CD14-positive monocyte (primary cell): ENCODE results near the gene KLHL36. TPM values are rescaled to one million over a fixed set of nuclear protein-coding genes. Genes with fewer than 3 reads are reported as not detected.

Experiments used
- DNase-seq, 3 donors: peaks; one replicate each; pipeline ENCODE4 v3.0.0-alpha.2; 2011 to 2022
- H2AFZ ChIP-seq: 2 replicates; pipeline ENCODE4 v1.6.0; 2012; ENCODE audit warnings: mild to moderate bottlenecking, low read depth, low read length, inconsistent platforms; ENCODE audit not compliant: insufficient read depth, poor library complexity, severe bottlenecking
- H3K27ac ChIP-seq, 2 donors: 1 replicate in 1 of 2; 2 replicates in 1 of 2; pipeline ENCODE4 v1.5.1; 2012 to 2013; ENCODE audit warnings: low read length in 2 of 2, control low read depth in 1 of 2, inconsistent platforms in 1 of 2, low read depth in 1 of 2, mild to moderate bottlenecking in 1 of 2
- H3K27me3 ChIP-seq, 2 donors: one replicate each; pipeline versions ENCODE4 v1.6.0 to v1.6.1; 2011 to 2013; ENCODE audit warnings: low read length in 2 of 2; ENCODE audit not compliant: control insufficient read depth in 2 of 2, insufficient read depth in 2 of 2
- H3K36me3 ChIP-seq, 2 donors: replicated peaks in 1 of 2; 1 replicate in 1 of 2; 2 replicates in 1 of 2; pipeline versions ENCODE4 v1.5.1 to v1.6.1; 2012 to 2013; ENCODE audit warnings: low read length in 2 of 2, control low read depth in 1 of 2, inconsistent platforms in 1 of 2, mild to moderate bottlenecking in 1 of 2; ENCODE audit not compliant: insufficient read depth in 2 of 2, control insufficient read depth in 1 of 2
- H3K4me1 ChIP-seq, 2 donors: 1 replicate in 1 of 2; 2 replicates in 1 of 2; pipeline versions ENCODE4 v1.5.1 to v1.6.1; 2012 to 2013; ENCODE audit warnings: low read length in 2 of 2, control low read depth in 1 of 2, inconsistent platforms in 1 of 2, mild to moderate bottlenecking in 1 of 2, moderate library complexity in 1 of 2; ENCODE audit not compliant: insufficient read depth in 2 of 2, control insufficient read depth in 1 of 2
- H3K4me2 ChIP-seq: replicated peaks from 2 replicates; pipeline ENCODE3; 2012; ENCODE audit warnings: low read length, moderate library complexity, mild to moderate bottlenecking; ENCODE audit not compliant: poor library complexity, severe bottlenecking; ENCODE audit errors: extremely low read depth
- H3K4me3 ChIP-seq, 3 experiments: fragments of 200-600 bp in 1 of 3; sonication (generic) in 1 of 3; replicated peaks in 1 of 3; 1 replicate in 2 of 3; 2 replicates in 1 of 3; pipeline ENCODE4 v1.5.1; 2011 to 2013; ENCODE audit warnings: low read length in 3 of 3, mild to moderate bottlenecking in 3 of 3, control low read depth in 2 of 3, low read depth in 2 of 3, inconsistent platforms in 1 of 3, moderate library complexity in 1 of 3
- H3K79me2 ChIP-seq: 2 replicates; pipeline ENCODE4 v1.6.0; 2012; ENCODE audit warnings: mild to moderate bottlenecking, control low read depth, inconsistent platforms, low read length, moderate library complexity; ENCODE audit not compliant: insufficient read depth
- H3K9ac ChIP-seq: 2 replicates; pipeline ENCODE4 v1.6.0; 2017; ENCODE audit warnings: low read length, mild to moderate bottlenecking; ENCODE audit not compliant: insufficient read depth, poor library complexity, severe bottlenecking
- H3K9me3 ChIP-seq, 2 donors: replicated peaks in 1 of 2; 1 replicate in 1 of 2; 2 replicates in 1 of 2; pipeline versions ENCODE4 v1.5.1 to v1.6.1; 2012 to 2013; ENCODE audit warnings: low read length in 2 of 2, control low read depth in 1 of 2; ENCODE audit not compliant: control insufficient read depth in 1 of 2, insufficient read depth in 1 of 2
- H4K20me1 ChIP-seq: 2 replicates; pipeline ENCODE4 v1.6.0; 2012; ENCODE audit warnings: mild to moderate bottlenecking, low read length, control low read depth, moderate library complexity; ENCODE audit not compliant: insufficient read depth
- H3K27ac Mint-ChIP-seq, 7 donors: one replicate each; pipeline ENCODE4 v1.8.0; 2020; ENCODE audit warnings: mild to moderate bottlenecking in 7 of 7, mixed read lengths in 7 of 7, moderate library complexity in 6 of 7, inconsistent platforms in 2 of 7
- H3K27me3 Mint-ChIP-seq, 3 donors: one replicate each; pipeline ENCODE4 v1.8.0; 2021 to 2022; ENCODE audit warnings: low read depth in 3 of 3, mild to moderate bottlenecking in 3 of 3, mixed read lengths in 3 of 3, moderate library complexity in 3 of 3, inconsistent platforms in 1 of 3
- H3K36me3 Mint-ChIP-seq, 2 donors: one replicate each; pipeline ENCODE4 v1.8.0; 2020; ENCODE audit warnings: mixed read lengths in 2 of 2, inconsistent platforms in 1 of 2, mild to moderate bottlenecking in 1 of 2
- H3K4me1 Mint-ChIP-seq: one replicate; pipeline ENCODE4 v1.8.0; 2020; ENCODE audit warnings: mild to moderate bottlenecking, mixed read lengths
- H3K4me3 Mint-ChIP-seq, 2 donors: one replicate each; pipeline ENCODE4 v1.8.0; 2020; ENCODE audit warnings: mild to moderate bottlenecking in 2 of 2, mixed read lengths in 2 of 2, moderate library complexity in 1 of 2
- H3K9me3 Mint-ChIP-seq, 7 donors: one replicate each; pipeline ENCODE4 v1.8.0; 2020 to 2022; ENCODE audit warnings: mixed read lengths in 7 of 7, mild to moderate bottlenecking in 6 of 7, moderate library complexity in 6 of 7, inconsistent platforms in 2 of 7
- WGBS: methylation state at CpG from one replicate; pipeline ENCODE4 v1.1.5; 2013; ENCODE audit warnings: missing lambda C conversion rate; ENCODE audit not compliant: insufficient coverage; 5-methylcytosine and 5-hydroxymethylcytosine counted together
- intact Hi-C, 2 donors: fragments of 100-400 bp; cut with micrococcal nuclease; formaldehyde crosslinking; loops; one replicate each; pipeline versions ENCODE4 v1.15.0 to v1.15.1; 2023
- polyA plus RNA-seq, 3 donors: library from polyadenylated mRNA; depleted of rRNA in 1 of 3; unstranded in 2 of 3; stranded (reverse) in 1 of 3; fragments of 300-500 nt in 2 of 3; fragments of >200 nt in 1 of 3; fragmentation: Illumina TruSeq in 2 of 3; gene quantifications; 1 replicate in 2 of 3; 2 replicates in 1 of 3; pipeline ENCODE4 v1.2.3, GENCODE V29; 2012 to 2021
- TF ChIP-seq, protein P1 (sequence below): fragments of 200-600 bp; IDR thresholded peaks from one replicate; pipeline ENCODE4 v1.8.0; 2022; ENCODE audit warnings: antibody characterized with exemption, mild to moderate bottlenecking

Gene KLHL36
- polyA plus RNA-seq, 3 donors: 12.1 to 50.8 (median 14.2) TPM

GRCh38 chr16:84662471-84662870 lies 14.2 kb downstream of the KLHL36 start:
- Mint-ChIP-seq H3K9me3 (peaks cover 0 to 3% (median 0%) of the 10 kb centered on the region in 7 donors), H3K36me3 (peaks cover 86 to 92% of the 10 kb centered on the region in 2 donors), H3K4me1 (no peaks in the 10 kb centered on the region), H3K4me3 (no peak overlapping the region), H3K27ac (no peak overlapping the region), H3K27me3 (no peaks in the 10 kb centered on the region)
- no peak overlapping the region for H3K4me3 ChIP-seq
- H3K79me2 ChIP-seq: peaks cover 19% of the 10 kb centered on the region
- intact Hi-C loops: no loop called here
- H3K36me3 ChIP-seq: peaks cover 84 to 100% of the 10 kb centered on the region in 2 donors
- 100% methylated on average over 2 of the region's 9 CpGs for WGBS
- TF ChIP-seq, protein P1, sequence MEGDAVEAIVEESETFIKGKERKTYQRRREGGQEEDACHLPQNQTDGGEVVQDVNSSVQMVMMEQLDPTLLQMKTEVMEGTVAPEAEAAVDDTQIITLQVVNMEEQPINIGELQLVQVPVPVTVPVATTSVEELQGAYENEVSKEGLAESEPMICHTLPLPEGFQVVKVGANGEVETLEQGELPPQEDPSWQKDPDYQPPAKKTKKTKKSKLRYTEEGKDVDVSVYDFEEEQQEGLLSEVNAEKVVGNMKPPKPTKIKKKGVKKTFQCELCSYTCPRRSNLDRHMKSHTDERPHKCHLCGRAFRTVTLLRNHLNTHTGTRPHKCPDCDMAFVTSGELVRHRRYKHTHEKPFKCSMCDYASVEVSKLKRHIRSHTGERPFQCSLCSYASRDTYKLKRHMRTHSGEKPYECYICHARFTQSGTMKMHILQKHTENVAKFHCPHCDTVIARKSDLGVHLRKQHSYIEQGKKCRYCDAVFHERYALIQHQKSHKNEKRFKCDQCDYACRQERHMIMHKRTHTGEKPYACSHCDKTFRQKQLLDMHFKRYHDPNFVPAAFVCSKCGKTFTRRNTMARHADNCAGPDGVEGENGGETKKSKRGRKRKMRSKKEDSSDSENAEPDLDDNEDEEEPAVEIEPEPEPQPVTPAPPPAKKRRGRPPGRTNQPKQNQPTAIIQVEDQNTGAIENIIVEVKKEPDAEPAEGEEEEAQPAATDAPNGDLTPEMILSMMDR: no peak
- H4K20me1 ChIP-seq: peaks cover 87% of the 10 kb centered on the region
- H3K27ac ChIP-seq: no peak overlapping the region
- H3K4me1 ChIP-seq: no peaks in the 10 kb centered on the region
- no peak overlapping the region for H3K4me2 ChIP-seq
- H2AFZ ChIP-seq: no peak overlapping the region
- DNase-seq: no peak
- no peak overlapping the region for H3K9ac ChIP-seq
- no peaks in the 10 kb centered on the region for H3K9me3 ChIP-seq
- no peaks in the 10 kb centered on the region for H3K27me3 ChIP-seq

DNA sequence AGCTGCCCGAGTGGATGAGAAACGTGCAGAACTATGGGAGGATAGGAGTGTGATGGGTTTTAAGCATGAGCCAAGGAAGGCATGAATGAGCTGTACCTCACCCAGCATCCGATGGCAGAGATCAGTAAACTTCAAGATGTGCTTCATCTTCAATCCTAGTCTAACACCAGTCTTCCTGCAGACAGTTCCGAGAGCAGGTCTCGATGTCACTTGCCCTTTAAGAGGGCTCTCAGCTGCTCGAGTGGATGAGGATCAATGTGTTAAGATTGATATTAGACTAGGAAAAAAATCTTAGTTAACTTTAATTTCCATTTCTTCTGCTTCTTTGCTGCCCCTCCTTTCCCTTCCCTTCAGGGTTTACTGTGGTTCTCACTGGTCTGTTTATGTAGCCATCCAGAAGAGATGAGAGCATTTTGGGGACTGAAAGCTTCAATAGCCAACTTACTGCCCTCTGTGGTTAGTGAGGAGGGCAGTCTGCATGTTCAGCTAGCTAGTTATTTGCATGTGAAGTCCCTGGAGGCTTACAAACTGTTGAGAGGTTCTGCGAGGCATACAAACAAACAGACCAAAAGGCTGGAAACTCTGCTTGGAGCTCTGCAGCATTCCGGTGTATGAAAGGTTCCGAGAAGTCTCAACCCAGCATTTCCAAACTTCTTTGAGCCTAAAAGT lies 15.3 kb downstream of the KLHL36 start:
- Histone ChIP-seq H3K4me2 (no peak overlapping the region), H3K27ac (no peak overlapping the region), H4K20me1 (peaks cover 84% of the 10 kb centered on the region), H3K36me3 (peaks cover 76 to 100% of the 10 kb centered on the region in 2 donors), H2AFZ (no peak overlapping the region), H3K27me3 (no peaks in the 10 kb centered on the region), H3K9ac (no peak overlapping the region), H3K9me3 (no peaks in the 10 kb centered on the region), H3K79me2 (peaks cover 17% of the 10 kb centered on the region), H3K4me1 (no peaks in the 10 kb centered on the region), H3K4me3 (no peak overlapping the region)
- 94% methylated on average over 3 of the region's 9 CpGs for WGBS
- Mint-ChIP-seq H3K4me3 (no peak overlapping the region), H3K4me1 (no peaks in the 10 kb centered on the region), H3K36me3 (peaks cover 85 to 92% of the 10 kb centered on the region in 2 donors), H3K9me3 (peaks cover 0 to 3% (median 0%) of the 10 kb centered on the region in 7 donors), H3K27me3 (no peaks in the 10 kb centered on the region), H3K27ac (no peak overlapping the region)
- DNase-seq: no peak
- intact Hi-C loops: no loop called here
- TF ChIP-seq, protein P1: no peak
